Astrocyte (in vitro differentiated cells and primary cell): ENCODE measurements around the gene ORAI2.

Source experiments
- EZH2 ChIP-seq: IDR thresholded peaks from 2 replicates; pipeline ENCODE4 v1.6.1; 2012; ENCODE audit warnings: mild to moderate bottlenecking, low read length, inconsistent platforms; ENCODE audit not compliant: insufficient read depth
- TF ChIP-seq, protein P1 (sequence below): IDR thresholded peaks from 2 replicates; pipeline ENCODE4 v1.5.1; 2011; ENCODE audit warnings: low read depth, mild to moderate bottlenecking, inconsistent platforms, low read length, moderate library complexity; ENCODE audit not compliant: insufficient read depth

DNA sequence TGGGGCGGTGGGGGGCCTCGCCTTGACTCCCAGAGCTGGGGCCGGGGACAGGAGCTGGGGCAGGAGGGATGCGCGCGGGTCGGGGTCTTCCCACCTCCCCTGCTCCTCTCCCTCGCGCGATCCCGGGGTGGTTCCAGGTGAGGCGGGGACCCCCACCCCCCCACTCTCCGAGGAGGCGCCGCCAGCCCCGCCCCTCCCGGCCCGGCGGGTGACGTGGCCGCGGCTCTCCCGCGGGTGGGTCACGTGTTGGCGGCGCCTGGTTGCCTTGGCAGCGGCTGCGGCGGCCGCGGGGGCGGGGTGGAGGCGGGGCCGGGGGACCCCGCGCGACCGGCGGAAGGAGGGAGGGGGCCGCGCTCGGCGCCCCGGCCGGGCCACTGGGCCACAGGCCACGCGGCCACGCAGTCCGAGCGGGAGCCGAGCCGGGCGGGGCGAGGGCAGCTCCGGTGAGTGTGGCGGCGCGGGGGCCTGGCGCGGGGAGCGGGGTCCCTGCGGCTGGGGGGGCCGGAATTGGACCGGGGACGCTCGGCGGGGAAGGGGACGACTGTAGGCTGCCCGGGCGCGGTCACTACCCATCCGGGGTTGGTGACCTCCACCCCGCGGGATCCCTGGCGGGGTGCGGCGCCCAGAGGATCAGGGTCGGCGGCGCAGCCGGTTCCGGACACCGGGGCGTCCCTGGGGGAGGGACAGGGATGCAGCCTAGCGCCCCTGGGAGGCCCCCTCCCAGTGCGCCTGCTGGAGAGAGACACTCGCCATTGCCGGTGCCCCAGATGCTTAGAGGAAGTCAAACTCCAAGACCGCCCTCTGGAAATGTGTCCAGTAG is at the start of gene ORAI2:
- TF ChIP-seq, protein P1, sequence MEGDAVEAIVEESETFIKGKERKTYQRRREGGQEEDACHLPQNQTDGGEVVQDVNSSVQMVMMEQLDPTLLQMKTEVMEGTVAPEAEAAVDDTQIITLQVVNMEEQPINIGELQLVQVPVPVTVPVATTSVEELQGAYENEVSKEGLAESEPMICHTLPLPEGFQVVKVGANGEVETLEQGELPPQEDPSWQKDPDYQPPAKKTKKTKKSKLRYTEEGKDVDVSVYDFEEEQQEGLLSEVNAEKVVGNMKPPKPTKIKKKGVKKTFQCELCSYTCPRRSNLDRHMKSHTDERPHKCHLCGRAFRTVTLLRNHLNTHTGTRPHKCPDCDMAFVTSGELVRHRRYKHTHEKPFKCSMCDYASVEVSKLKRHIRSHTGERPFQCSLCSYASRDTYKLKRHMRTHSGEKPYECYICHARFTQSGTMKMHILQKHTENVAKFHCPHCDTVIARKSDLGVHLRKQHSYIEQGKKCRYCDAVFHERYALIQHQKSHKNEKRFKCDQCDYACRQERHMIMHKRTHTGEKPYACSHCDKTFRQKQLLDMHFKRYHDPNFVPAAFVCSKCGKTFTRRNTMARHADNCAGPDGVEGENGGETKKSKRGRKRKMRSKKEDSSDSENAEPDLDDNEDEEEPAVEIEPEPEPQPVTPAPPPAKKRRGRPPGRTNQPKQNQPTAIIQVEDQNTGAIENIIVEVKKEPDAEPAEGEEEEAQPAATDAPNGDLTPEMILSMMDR, result no peak
- no peak for TF ChIP-seq EZH2
